NAMALWA (cell line): ENCODE data around the gene ADGRL3.

Source experiments
- DNase-seq: peaks from one replicate; pipeline ENCODE4 v3.0.0-alpha.2; 2015; ENCODE audit warnings: low spot score

Gene ADGRL3

GRCh38 chr4:61200187-61200915 is at the start of gene ADGRL3:
ADGRL3 (plus strand) TSS chr4:61200326.
- no peak for DNase-seq

GRCh38 chr4:61152433-61152832 is 47.7 kb upstream of the ADGRL3 start:
- DNase-seq = no peak

GRCh38 chr4:61160478-61160877 is 39.6 kb upstream of the ADGRL3 start:
- no peak for DNase-seq

- DNase-seq = no peak
Observed at GRCh38 chr4:61162116-61162515, 38.0 kb upstream of the ADGRL3 start.

- DNase-seq = no peak
Observed at GRCh38 chr4:61173799-61174198, 26.3 kb upstream of the ADGRL3 start.

- DNase-seq = no peak
Observed at GRCh38 chr4:61175495-61175894, 24.6 kb upstream of the ADGRL3 start.

GRCh38 chr4:61177367-61177766 is 22.8 kb upstream of the ADGRL3 start:
- DNase-seq = no peak

GRCh38 chr4:61180405-61180804 is 19.7 kb upstream of the ADGRL3 start:
- DNase-seq = no peak

- DNase-seq = no peak
Observed at GRCh38 chr4:61182915-61183314, 17.2 kb upstream of the ADGRL3 start.

GRCh38 chr4:61185288-61185687 is 14.8 kb upstream of the ADGRL3 start:
- DNase-seq = no peak

GRCh38 chr4:61192392-61192791 is 7.7 kb upstream of the ADGRL3 start:
- no peak for DNase-seq

- no peak for DNase-seq
Observed at GRCh38 chr4:61193863-61194262, 6.3 kb upstream of the ADGRL3 start.

GRCh38 chr4:61194571-61194970 is 5.6 kb upstream of the ADGRL3 start:
- no peak for DNase-seq

- DNase-seq = no peak
Observed at GRCh38 chr4:61195101-61195500, 5.0 kb upstream of the ADGRL3 start.

- DNase-seq = no peak
Observed at GRCh38 chr4:61198686-61199085, 1.4 kb upstream of the ADGRL3 start.

- DNase-seq = no peak
Observed at GRCh38 chr4:61199873-61200186, 296 bp upstream of the ADGRL3 start.

- no peak for DNase-seq
Observed at GRCh38 chr4:61200916-61201526, 895 bp downstream of the ADGRL3 start.

- DNase-seq = no peak
Observed at GRCh38 chr4:61201561-61201960, 1.4 kb downstream of the ADGRL3 start.

- no peak for DNase-seq
Observed at GRCh38 chr4:61201961-61202637, 2.0 kb downstream of the ADGRL3 start.

GRCh38 chr4:61202638-61203435 is 2.7 kb downstream of the ADGRL3 start:
- no peak for DNase-seq

- DNase-seq = no peak
Observed at GRCh38 chr4:61203436-61203790, 3.3 kb downstream of the ADGRL3 start.

GRCh38 chr4:61204353-61205060 is 4.4 kb downstream of the ADGRL3 start:
- DNase-seq = no peak
